ENCODE results near the gene ADAMTS8. TPM values are rescaled to one million over a fixed set of nuclear protein-coding genes. Genes with fewer than 3 reads are reported as not detected.

The ADAMTS8 gene
- not detected in 2 replicates for total RNA-seq

GRCh38 chr11:130428316-130429119 is at the start of gene ADAMTS8:
Gene ADAMTS8 (minus strand): TSS chr11:130428609. CDS start chr11:130428286, 323 bp downstream.
- no peak for DNase-seq (ENCODE audit: low read depth)
- TF ChIP-seq CTCF (IDR thresholded peaks at IDR 0.05; ENCODE audit: insufficient read depth, low read depth, low read length) = no peak
- H3K4me3 ChIP-seq (ENCODE audit: low read depth, low read length) = no peak within 1 kb of the TSS

DNA sequence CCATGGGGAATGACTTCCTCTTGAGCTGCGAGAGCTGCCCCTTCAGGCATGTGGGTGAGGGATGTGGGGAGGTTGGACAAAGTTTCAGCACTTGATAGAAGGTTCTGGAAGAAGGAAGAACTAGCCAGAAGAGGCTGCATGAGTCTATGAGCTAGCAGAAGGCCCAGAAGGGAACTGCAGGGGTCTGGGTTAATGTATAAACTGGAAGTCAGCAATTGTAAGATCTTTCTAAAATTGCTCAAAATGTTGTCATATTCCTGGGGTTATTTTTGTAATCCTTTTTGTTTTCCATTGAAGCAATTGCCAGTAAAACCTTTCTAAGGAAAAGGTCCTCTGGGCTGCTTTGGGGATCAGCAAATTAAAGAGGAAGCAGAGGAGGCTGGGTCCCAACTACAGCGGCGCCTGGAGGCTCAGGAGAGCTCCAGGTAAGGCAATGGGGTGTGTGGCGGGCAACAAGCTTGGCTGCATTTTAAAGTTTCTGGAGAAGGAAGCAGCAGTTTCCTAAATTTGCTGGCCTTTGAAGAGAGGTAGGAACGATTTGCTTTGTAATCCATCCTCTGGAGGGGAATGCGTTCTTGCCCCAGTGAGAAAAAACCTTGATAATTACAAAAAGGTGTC is 49.3 kb upstream of the ADAMTS8 start:
- TF ChIP-seq CTCF (IDR thresholded peaks at IDR 0.05; ENCODE audit: insufficient read depth, low read depth, low read length) = no peak
- no peak overlapping the region for H3K4me3 ChIP-seq (ENCODE audit: low read depth, low read length)
- DNase-seq (ENCODE audit: low read depth) = no peak

GRCh38 chr11:130476922-130477491 is 48.6 kb upstream of the ADAMTS8 start:
- no peak overlapping the region for H3K4me3 ChIP-seq (ENCODE audit: low read depth, low read length)
- DNase-seq (ENCODE audit: low read depth) = no peak
- TF ChIP-seq CTCF (IDR thresholded peaks at IDR 0.05; ENCODE audit: insufficient read depth, low read depth, low read length) = no peak

- no peak overlapping the region for H3K4me3 ChIP-seq (ENCODE audit: low read depth, low read length)
- no peak for DNase-seq (ENCODE audit: low read depth)
- no peak for TF ChIP-seq CTCF (IDR thresholded peaks at IDR 0.05; ENCODE audit: insufficient read depth, low read depth, low read length)
Measured at GRCh38 chr11:130476200-130476921, 48.0 kb upstream of the ADAMTS8 start.

DNA sequence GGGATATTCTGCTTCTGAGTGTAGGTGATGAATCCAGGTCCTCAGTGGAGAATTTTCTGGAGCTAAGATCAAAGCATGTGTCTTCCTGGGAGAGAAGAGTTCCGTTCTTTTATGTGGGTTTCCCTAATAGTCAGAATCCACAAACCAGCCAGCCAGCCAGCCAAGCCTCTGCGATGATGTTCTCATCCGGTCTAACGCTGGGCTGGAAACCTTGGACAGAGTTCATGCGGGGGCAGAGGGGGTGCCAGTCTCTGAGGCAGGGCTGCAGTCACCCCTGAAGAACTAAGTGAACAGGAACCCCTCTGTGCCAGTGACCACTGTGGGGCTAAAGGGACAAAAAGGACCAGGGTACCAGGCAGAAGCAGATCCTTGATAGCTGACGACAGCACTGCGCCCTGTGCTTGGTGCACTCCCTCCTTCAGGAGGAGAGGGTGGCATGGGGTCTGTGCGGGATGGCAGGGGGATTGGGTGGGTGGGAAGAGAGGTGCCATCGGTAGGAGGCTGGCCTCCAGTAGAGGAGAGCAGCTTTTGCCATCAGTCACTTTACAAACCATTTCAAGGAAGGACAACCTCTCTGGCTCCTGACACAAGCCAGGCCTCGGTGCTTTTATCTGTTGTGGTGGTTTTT is 47.1 kb upstream of the ADAMTS8 start:
- no peak for DNase-seq (ENCODE audit: low read depth)
- H3K4me3 ChIP-seq (ENCODE audit: low read depth, low read length) = no peak overlapping the region
- TF ChIP-seq CTCF (IDR thresholded peaks at IDR 0.05; ENCODE audit: insufficient read depth, low read depth, low read length) = no peak

GRCh38 chr11:130474637-130475400 is 46.4 kb upstream of the ADAMTS8 start:
- TF ChIP-seq CTCF (IDR thresholded peaks at IDR 0.05; ENCODE audit: insufficient read depth, low read depth, low read length) = no peak
- H3K4me3 ChIP-seq (ENCODE audit: low read depth, low read length) = no peak overlapping the region
- DNase-seq (ENCODE audit: low read depth) = no peak
